ENCODE measurements around the gene PHB1.
"Not testable (repeated sequence)": the region's sequence is repeated elsewhere in the genome, so short reads cannot be mapped to it uniquely, and the experiment has no call there.

Gene PHB1

DNA sequence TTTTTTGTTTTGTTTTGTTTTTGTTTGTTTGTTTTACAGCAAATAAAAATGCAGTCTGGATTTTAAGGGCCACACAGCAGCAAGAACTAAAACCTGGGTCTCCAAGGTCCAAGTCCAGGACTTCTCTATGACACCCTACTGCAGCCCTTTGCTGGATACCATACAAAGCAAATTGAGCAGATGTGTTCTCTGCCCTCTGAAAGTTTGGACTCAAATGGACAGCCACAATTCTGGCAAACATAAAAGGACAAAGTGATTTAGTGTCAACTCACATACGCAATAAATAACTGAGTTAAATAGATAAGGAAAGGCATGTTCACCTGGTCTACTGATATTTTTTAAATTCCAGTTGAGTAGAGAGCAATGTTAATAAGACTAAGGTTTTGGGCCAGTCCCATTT lies 44.9 kb downstream of the PHB1 start:
- peaks cover 29% of the 10 kb centered on the region for H3K4me1 Mint-ChIP-seq
- peaks cover 13% of the 10 kb centered on the region for H3K27me3 Mint-ChIP-seq
- H3K4me3 Mint-ChIP-seq = no peak overlapping the region
- no peak overlapping the region for H3K27ac Mint-ChIP-seq
- DNase-seq = no peak
- H3K9me3 Mint-ChIP-seq = no peaks in the 10 kb centered on the region
- CTCF ChIA-PET = interaction anchor here (0.9 to 8.6 kb wide), 7 partner anchors 12 to 53 kb away, joined by 3 to 104 read pairs (median 10); no protein-coding TSS in a partner anchor
- H3K36me3 Mint-ChIP-seq = peaks cover 4% of the 10 kb centered on the region

DNA sequence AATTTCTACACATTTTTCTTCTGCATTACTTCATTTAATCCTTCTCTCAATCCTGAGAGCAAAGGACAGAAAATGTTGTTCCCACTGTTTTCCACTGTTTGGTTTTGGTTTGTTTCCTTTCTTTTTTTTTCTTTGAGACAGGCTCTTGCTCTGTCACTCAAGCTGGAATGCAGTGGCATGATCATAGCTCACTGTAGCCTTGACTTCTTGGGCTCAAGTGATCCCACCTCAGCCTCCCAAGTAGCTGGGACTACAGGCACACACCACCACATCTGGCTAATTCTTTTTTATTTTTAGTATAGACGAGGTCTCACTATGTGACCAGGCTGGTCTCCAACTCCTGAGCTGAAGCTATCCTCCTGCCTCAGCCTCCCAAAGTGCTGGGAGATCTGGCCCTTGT lies 45.6 kb downstream of the PHB1 start:
- Mint-ChIP-seq H3K27me3 (peaks cover 13% of the 10 kb centered on the region), H3K4me3 (no peak overlapping the region), H3K9me3 (no peaks in the 10 kb centered on the region), H3K27ac (no peak overlapping the region), H3K4me1 (peaks cover 32% of the 10 kb centered on the region), H3K36me3 (peaks cover 4% of the 10 kb centered on the region)
- no peak for DNase-seq
- CTCF ChIA-PET = interaction anchor here (0.6 to 8.6 kb wide), 21 partner anchors 9 to 189 kb away, joined by 3 to 104 read pairs (median 7); no protein-coding TSS in a partner anchor

DNA sequence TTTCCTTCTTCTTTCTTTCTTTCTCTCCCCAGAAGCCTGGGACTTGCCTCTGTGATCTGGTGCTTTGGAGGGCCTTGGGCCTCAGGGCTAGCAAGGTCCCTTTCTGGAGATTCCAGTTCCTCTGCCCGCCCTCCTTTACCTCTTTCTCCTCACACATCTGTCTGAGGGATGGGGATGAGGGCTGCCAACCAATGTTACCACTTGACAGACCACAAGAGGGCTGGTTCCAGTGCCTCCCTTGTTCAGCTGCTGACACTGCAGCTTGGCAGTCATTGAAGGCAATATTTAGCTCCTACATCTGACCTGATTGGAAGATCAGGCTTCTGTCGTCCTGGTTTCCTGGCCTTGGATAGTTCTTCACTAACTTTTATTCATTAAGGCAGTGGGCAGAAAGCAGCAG lies 49.0 kb downstream of the PHB1 start:
- Mint-ChIP-seq H3K36me3 (peaks cover 11% of the 10 kb centered on the region), H3K27me3 (peaks cover 8% of the 10 kb centered on the region), H3K9me3 (no peaks in the 10 kb centered on the region), H3K27ac (peak overlapping the region; percentile 53), H3K4me3 (no peak overlapping the region), H3K4me1 (peaks cover 38% of the 10 kb centered on the region)
- peak; percentile 58 for DNase-seq
- CTCF ChIA-PET = interaction anchor here (8.6 kb wide), 1 partner anchor 48 kb away, joined by 104 read pairs; no protein-coding TSS in a partner anchor

DNA sequence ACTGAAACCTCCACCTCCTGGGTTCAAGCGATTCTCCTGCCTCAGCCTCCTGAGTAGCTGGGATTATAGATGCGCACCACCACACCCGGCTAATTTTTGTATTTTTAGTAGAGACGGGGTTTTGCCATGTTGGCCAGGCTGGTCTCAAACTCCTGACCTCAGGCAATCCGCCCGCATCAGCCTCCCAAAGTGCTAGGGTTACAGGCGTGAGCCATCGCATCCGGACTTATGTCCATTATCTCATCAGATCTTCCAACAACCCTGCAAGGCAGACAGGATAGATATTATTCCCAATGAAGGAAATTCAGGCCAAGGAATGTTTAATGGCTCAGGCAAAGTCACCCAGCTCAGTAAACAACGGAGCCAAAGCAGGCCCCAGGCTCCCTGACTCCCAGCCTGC lies 49.6 kb downstream of the PHB1 start:
- not testable (repeated sequence) for DNase-seq, H3K27ac Mint-ChIP-seq, H3K4me3 Mint-ChIP-seq, H3K27me3 Mint-ChIP-seq, H3K9me3 Mint-ChIP-seq
- CTCF ChIA-PET = interaction anchor here (8.6 kb wide), 1 partner anchor 48 kb away, joined by 104 read pairs; no protein-coding TSS in a partner anchor
- peaks cover 13% of the 10 kb centered on the region for H3K36me3 Mint-ChIP-seq
- H3K4me1 Mint-ChIP-seq = peaks cover 43% of the 10 kb centered on the region

DNA sequence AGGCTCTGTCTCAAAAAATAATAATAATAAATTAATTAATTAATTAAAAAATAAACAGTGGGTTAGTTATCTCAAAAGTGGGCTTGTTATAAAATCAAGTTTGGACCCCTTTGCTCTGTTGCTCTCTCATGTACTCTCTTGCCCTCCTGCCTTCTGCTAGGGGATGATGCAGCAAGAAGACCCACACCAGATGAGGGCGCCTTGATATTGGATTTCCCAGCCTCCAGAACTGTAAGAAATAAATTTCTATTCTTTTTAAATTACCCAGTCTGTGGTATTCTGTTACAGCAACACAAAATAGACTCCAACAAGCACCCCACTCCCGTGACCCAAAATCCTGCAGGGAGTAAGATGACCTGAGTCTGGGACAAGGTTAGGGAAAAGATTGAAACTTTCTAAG lies 50.6 kb downstream of the PHB1 start:
- peaks cover 53% of the 10 kb centered on the region for H3K4me1 Mint-ChIP-seq
- CTCF ChIA-PET = interaction anchor here (8.6 kb wide), 1 partner anchor 47 kb away, joined by 104 read pairs; no protein-coding TSS in a partner anchor
- H3K36me3 Mint-ChIP-seq = peaks cover 18% of the 10 kb centered on the region
- no peaks in the 10 kb centered on the region for H3K9me3 Mint-ChIP-seq
- H3K27me3 Mint-ChIP-seq = peaks cover 4% of the 10 kb centered on the region
- no peak for DNase-seq
- no peak overlapping the region for H3K27ac Mint-ChIP-seq
- H3K4me3 Mint-ChIP-seq = no peak overlapping the region

DNA sequence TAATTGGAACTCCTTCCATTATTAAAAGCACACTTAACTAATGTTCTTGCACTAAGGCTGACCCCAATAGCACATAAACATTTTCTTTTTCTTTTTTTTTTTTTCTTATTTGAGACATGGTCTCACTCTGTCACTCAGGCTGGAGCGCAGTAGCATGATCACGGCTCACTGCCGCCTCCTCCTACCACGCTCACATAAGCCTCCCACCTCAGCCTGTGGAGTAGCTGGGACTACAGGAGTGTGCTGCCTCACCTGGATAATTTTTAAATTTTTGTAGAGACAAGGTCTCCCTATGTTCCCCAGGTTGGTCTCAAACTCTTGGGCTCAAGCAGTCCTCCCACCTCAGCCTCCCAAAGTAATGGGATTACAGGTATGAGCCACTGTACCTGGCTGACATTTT lies 51.4 kb downstream of the PHB1 start:
- no peak overlapping the region for H3K27ac Mint-ChIP-seq
- H3K9me3 Mint-ChIP-seq = no peaks in the 10 kb centered on the region
- CTCF ChIA-PET = interaction anchor here (8.6 kb wide), 1 partner anchor 46 kb away, joined by 104 read pairs; no protein-coding TSS in a partner anchor
- H3K4me1 Mint-ChIP-seq = peaks cover 59% of the 10 kb centered on the region
- H3K4me3 Mint-ChIP-seq = no peak overlapping the region
- H3K36me3 Mint-ChIP-seq = peaks cover 22% of the 10 kb centered on the region
- peaks cover 3% of the 10 kb centered on the region for H3K27me3 Mint-ChIP-seq
- no peak for DNase-seq

DNA sequence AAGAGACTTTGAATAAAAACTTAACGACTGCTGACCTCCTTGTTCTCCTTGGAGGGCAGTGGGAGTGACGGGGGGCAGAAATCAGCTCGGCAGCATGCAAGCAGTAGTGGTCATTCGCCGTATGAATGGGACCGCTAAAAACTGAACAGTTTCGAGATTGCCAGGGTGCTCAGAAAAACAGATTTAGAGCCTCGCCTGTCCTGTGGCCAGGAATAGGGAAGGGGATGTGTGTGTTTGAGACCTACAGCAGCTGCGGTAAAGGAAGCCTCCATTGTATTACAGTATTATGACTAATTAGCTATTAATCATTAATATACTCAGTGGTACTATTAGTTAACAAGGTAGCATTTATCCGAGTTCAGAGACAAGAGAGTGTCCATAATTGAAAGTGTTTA lies 52.0 kb downstream of the PHB1 start:
- Mint-ChIP-seq H3K4me1 (peaks cover 62% of the 10 kb centered on the region), H3K4me3 (peak overlapping the region; percentile 80), H3K9me3 (no peaks in the 10 kb centered on the region), H3K27me3 (peaks cover 3% of the 10 kb centered on the region), H3K27ac (peak overlapping the region; percentile 37), H3K36me3 (peaks cover 25% of the 10 kb centered on the region)
- no peak for DNase-seq
- CTCF ChIA-PET = interaction anchor here (1.4 kb wide), 1 partner anchor 47 kb away, joined by 5 read pairs; no protein-coding TSS in a partner anchor

DNA sequence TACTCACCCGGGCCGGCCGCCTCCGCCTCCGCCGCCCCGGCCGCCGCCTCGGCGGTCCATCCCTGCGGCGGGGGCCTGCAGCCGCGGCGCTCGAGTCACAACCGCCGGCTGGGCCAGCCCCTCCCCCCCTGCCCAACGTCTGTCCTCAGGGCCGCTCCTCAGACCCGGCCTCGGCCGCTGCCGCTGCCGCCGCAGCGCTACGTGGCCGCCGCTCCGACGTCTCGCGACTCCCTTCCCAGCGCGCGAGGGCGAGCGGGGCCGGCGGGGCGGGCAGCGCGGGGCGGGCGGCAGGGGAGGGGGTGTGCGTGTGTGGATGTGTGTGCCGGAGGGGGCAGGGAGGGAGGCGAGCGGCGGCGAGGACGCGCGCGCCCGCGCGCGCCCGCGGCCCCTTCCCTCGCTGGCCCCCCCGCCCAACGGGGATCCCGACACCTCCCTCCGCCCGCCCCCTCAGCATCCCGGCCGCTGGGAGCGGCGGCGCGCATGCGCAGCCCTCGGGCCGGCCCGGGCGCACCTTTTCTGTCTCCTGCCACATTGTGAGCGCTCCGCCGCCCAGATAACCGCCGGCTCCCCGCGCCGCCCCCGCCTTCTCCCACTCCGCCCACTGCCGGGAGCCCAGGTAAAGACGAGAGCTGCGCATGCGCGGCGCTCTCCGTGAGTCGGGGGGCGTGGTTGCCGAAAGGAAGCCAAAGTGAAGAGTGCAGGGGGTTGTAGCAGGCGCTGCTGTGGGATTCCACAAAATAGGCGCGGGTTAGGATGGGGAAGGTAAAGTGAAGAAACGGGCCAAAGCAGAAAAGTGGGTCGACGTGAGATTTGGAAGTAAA lies 52.6 kb downstream of the PHB1 start, which contains the start of gene ZNF652:
ZNF652 (minus strand) TSS at position 349 of the 821 bp plus-strand sequence. CDS start 44,525 bp downstream, outside the sequence.
- peaks cover 27% of the 10 kb centered on the region for H3K36me3 Mint-ChIP-seq
- H3K4me1 Mint-ChIP-seq = peaks cover 66% of the 10 kb centered on the region

DNA sequence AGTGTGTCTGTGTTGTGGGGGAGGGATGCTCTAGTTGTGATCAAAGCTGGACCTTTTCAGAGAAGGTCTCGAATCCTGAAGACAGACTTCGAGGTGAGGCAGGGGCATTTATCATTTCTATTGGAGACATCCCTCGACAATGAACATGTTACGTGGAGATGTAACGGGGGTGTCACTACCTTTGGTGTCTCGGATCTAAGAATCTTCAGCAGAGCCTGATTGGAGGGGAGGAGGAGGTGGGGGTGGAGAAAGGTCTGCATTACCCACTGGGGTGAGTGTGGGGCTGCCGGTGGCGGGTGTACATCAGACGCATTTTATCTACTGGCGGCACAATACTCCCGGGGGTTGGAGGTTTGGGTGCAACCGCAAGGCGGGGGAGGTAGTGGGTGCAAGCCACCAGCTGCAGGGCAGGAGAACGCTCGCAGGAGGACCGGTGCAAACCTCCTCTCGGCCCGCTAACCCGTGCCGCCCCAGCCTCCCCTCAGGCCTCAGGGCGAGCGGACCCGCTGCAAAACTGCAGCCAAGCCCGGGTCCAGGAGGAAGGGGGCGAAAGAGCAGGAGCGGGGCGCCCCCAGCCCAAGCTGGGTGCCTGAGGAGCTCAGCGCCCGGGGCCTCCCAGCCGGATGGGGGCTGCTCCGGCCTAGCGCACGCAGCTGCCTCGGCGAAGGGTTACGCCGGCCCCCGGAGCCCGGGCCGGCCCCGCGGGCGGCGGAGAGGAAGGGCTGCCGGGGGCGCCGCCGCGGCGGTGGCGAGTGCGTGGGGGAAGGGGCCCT lies 53.4 kb downstream of the PHB1 start:
- H3K27me3 Mint-ChIP-seq = peaks cover 3% of the 10 kb centered on the region
- DNase-seq = peak; percentile 92
- H3K36me3 Mint-ChIP-seq = peaks cover 29% of the 10 kb centered on the region
- peak overlapping the region; percentile 98 for H3K27ac Mint-ChIP-seq
- peaks cover 67% of the 10 kb centered on the region for H3K4me1 Mint-ChIP-seq
- CTCF ChIA-PET = interaction anchor here (1.4 to 4.4 kb wide), 2 partner anchors 20 to 46 kb away, joined by 5 to 22 read pairs; no protein-coding TSS in a partner anchor
- H3K9me3 Mint-ChIP-seq = no peaks in the 10 kb centered on the region
- H3K4me3 Mint-ChIP-seq = peak overlapping the region; percentile 94

More for the DNA sequence above, 52.6 kb downstream of the PHB1 start, which contains the start of gene ZNF652:
- H3K4me3 Mint-ChIP-seq = peak within 1 kb of the TSS; percentile 94
- peak within 1 kb of the TSS; percentile 98 for H3K27ac Mint-ChIP-seq
- peak; percentile 97 for DNase-seq
- H3K27me3 Mint-ChIP-seq = peaks cover 3% of the 10 kb centered on the region
- CTCF ChIA-PET = interaction anchor here (1.4 to 4.4 kb wide), 2 partner anchors 21 to 47 kb away, joined by 5 to 22 read pairs; no protein-coding TSS in a partner anchor
- H3K9me3 Mint-ChIP-seq = no peaks in the 10 kb centered on the region

DNA sequence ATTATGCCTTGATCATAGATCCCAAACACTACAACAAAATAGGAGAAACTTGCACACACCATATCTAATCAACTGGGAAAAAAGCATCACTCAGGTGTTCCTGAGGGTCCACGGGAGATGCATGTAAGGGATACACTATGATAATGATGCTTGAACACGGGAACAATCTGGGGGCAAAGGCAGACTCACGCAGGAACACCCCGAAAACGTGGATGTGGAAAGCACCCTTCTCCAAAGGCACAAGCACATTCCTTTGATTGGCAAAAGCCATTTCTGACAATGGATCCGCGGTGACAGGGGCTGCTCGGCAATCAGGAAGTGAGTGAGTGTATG lies 53.9 kb downstream of the PHB1 start:
- Mint-ChIP-seq H3K36me3 (peaks cover 28% of the 10 kb centered on the region), H3K27me3 (peaks cover 3% of the 10 kb centered on the region), H3K4me3 (peak overlapping the region; percentile 94), H3K4me1 (peaks cover 64% of the 10 kb centered on the region), H3K27ac (peak overlapping the region; percentile 98), H3K9me3 (no peaks in the 10 kb centered on the region)
- no peak for DNase-seq
- CTCF ChIA-PET = interaction anchor here (1.2 to 4.4 kb wide), 2 partner anchors 11 to 19 kb away, joined by 3 to 22 read pairs; no protein-coding TSS in a partner anchor

DNA sequence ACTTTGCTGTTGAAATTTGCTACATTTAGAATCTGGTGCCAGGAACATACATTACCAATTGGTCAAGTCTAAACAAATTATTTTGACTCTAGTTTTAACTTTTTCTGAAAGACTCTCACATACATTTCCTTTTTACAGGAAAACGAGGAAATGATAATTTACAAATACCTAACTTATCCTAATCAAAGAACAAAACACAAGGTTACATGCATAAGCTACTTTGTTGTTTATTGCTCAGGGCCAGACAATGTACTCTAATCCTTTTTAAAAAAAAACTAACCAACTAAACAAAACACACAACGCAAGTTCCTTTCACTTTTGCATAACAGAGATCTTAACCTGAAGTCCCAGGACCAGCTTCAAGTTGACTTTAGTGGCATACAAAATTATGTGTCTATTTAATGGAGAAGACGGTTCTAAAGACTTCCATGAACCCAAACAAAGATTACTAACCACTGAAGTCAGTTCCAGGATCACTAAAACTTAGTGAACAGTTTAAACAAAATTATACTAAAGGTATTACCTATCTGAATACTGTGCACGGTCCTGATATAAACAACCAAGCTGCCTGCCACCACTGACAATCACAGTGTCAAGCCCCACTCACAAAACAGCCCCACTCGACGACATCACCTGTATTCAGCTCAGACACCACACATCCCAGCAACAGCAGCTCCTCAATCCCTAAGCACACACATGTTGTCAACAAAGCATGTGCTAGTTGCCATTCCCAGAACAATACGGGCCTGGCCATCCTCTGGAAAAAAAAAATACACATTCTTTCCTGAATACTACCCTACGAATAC lies 54.5 kb downstream of the PHB1 start:
- peaks cover 25% of the 10 kb centered on the region for H3K36me3 Mint-ChIP-seq
- peak overlapping the region; percentile 98 for H3K27ac Mint-ChIP-seq
- DNase-seq = no peak
- CTCF ChIA-PET = interaction anchor here (0.7 to 4.4 kb wide), 5 partner anchors 8 to 44 kb away, joined by 3 to 22 read pairs (median 8); no protein-coding TSS in a partner anchor
- H3K4me3 Mint-ChIP-seq = peak overlapping the region; percentile 94
- peaks cover 58% of the 10 kb centered on the region for H3K4me1 Mint-ChIP-seq
- H3K27me3 Mint-ChIP-seq = peaks cover 3% of the 10 kb centered on the region
- H3K9me3 Mint-ChIP-seq = no peaks in the 10 kb centered on the region

DNA sequence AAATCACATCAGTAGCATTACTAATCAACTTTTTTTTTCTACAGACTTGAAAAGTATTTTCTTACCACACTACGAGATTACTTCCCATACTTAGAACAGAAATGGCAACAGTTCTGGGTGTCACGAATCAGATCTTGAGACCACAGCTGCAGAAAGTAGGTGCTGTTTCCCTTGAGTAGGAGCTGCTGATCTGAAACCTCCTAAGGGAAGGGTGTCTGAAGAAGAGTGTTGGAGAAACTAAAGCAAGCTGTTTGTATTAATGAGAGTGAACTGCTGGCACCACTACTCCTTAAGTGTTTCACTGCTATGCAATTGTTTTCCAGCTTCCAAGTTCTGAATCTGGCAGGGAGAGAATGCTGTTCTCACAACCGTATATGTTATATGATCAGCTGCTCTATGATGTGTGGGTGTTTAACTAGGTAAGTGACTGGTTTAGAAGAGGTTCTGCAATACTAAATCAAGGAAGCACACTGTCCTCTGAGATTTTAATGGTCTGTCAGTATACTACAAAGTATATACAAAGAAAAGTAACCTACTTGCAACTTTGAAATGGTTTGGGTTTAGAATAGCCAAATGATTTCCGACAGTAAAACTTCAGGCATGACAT lies 55.9 kb downstream of the PHB1 start:
- Mint-ChIP-seq H3K36me3 (peaks cover 25% of the 10 kb centered on the region), H3K4me3 (peak overlapping the region; percentile 50), H3K4me1 (peaks cover 58% of the 10 kb centered on the region), H3K27ac (peak overlapping the region; percentile 98), H3K27me3 (peaks cover 3% of the 10 kb centered on the region), H3K9me3 (no peaks in the 10 kb centered on the region)
- peak; percentile 53 for DNase-seq
- CTCF ChIA-PET = interaction anchor here (0.8 to 4.4 kb wide), 5 partner anchors 9 to 43 kb away, joined by 3 to 22 read pairs (median 11); no protein-coding TSS in a partner anchor

DNA sequence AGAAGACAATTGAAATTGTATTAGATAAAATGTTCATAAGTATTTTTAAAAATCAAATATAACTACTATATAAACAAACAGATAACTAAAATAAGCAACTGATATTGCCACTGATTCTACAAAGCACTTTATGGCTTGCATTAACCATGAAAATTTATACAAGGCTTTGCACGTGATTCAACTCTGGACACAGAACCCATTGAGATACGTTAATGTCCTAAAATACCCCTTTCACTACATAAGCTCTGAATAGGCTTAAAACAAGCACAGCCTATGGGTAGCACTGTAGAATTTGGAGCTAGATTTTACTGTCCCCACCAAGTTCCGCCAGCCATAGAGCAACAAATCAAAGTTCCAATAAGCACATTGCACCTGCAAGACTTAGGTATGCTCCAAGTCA lies 57.2 kb downstream of the PHB1 start:
- H3K9me3 Mint-ChIP-seq = no peaks in the 10 kb centered on the region
- CTCF ChIA-PET = interaction anchor here (1.2 to 4.4 kb wide), 4 partner anchors 10 to 40 kb away, joined by 5 to 22 read pairs (median 13); no protein-coding TSS in a partner anchor
- H3K4me3 Mint-ChIP-seq = peak overlapping the region; percentile 50
- H3K4me1 Mint-ChIP-seq = peaks cover 60% of the 10 kb centered on the region
- H3K36me3 Mint-ChIP-seq = peaks cover 25% of the 10 kb centered on the region
- peaks cover 3% of the 10 kb centered on the region for H3K27me3 Mint-ChIP-seq
- peak overlapping the region; percentile 98 for H3K27ac Mint-ChIP-seq
- no peak for DNase-seq

Measured in activated naive CD4-positive, alpha-beta T cell treated with anti-CD3 and anti-CD28 coated beads, Interleukin-2, amount 10 ng/mL, durations not matched to agents 7 days and 5 days (primary cell).